IPS-11a (cell line): ENCODE measurements around the gene IRF1.

Experiments used
- H3K4me3 ChIP-seq: one replicate; pipeline ENCODE4 v1.5.1; 2013; ENCODE audit warnings: low read depth, low read length, control low read depth

Gene IRF1

GRCh38 chr5:132500931-132501628 is 10.5 kb upstream of the IRF1 start:
- no peak overlapping the region for H3K4me3 ChIP-seq

- H3K4me3 ChIP-seq = no peak overlapping the region
Measured at GRCh38 chr5:132500244-132500930, 9.8 kb upstream of the IRF1 start.

- no peak overlapping the region for H3K4me3 ChIP-seq
Measured at GRCh38 chr5:132499440-132500243, 9.1 kb upstream of the IRF1 start.

- H3K4me3 ChIP-seq = no peak overlapping the region
Measured at GRCh38 chr5:132498686-132499271, 8.2 kb upstream of the IRF1 start.

GRCh38 chr5:132498152-132498551 is 7.6 kb upstream of the IRF1 start:
- no peak overlapping the region for H3K4me3 ChIP-seq

GRCh38 chr5:132497488-132497997 is 7.0 kb upstream of the IRF1 start:
- H3K4me3 ChIP-seq = peak overlapping the region; percentile 73

GRCh38 chr5:132496631-132497487 is 6.3 kb upstream of the IRF1 start:
- H3K4me3 ChIP-seq = peak overlapping the region; percentile 73

- H3K4me3 ChIP-seq = peak overlapping the region; percentile 73
Measured at GRCh38 chr5:132496191-132496630, 5.6 kb upstream of the IRF1 start.

GRCh38 chr5:132495667-132496190 is 5.2 kb upstream of the IRF1 start:
- peak overlapping the region; percentile 61 for H3K4me3 ChIP-seq

GRCh38 chr5:132493821-132494220 is 3.2 kb upstream of the IRF1 start:
- no peak overlapping the region for H3K4me3 ChIP-seq

- no peak overlapping the region for H3K4me3 ChIP-seq
Measured at GRCh38 chr5:132493241-132493640, 2.7 kb upstream of the IRF1 start.

GRCh38 chr5:132492386-132493125 is 2.0 kb upstream of the IRF1 start:
- H3K4me3 ChIP-seq = no peak overlapping the region

- H3K4me3 ChIP-seq = peak overlapping the region; percentile 51
Measured at GRCh38 chr5:132491368-132492364, 1.1 kb upstream of the IRF1 start.

- peak overlapping the region; percentile 57 for H3K4me3 ChIP-seq
Measured at GRCh38 chr5:132489871-132490483, 596 bp downstream of the IRF1 start.

- peak overlapping the region; percentile 57 for H3K4me3 ChIP-seq
Measured at GRCh38 chr5:132489051-132489770, 1.4 kb downstream of the IRF1 start.

- no peak overlapping the region for H3K4me3 ChIP-seq
Measured at GRCh38 chr5:132488590-132488989, 2.0 kb downstream of the IRF1 start.
